Activated T-helper 17 cell treated with anti-CD3 and anti-CD28 coated beads, Interleukin-2, amount 50 U/mL, for 72 hours (primary cell): ENCODE results near the gene IL1R2. TPM values are rescaled to one million over a fixed set of nuclear protein-coding genes. Genes with fewer than 3 reads are reported as not detected.
"Not testable (repeated sequence)": the region's sequence is repeated elsewhere in the genome, so short reads cannot be mapped to it uniquely, and the experiment has no call there.

ENCODE experiments used
- ATAC-seq: fragments of 150-1000 bp; cut with Tn5 transposase; replicated peaks from 2 replicates; pipeline ENCODE4 v1.10.0; 2021; ENCODE audit warnings: mild to moderate bottlenecking, moderate library complexity
- H3K27ac Mint-ChIP-seq: one replicate; pipeline ENCODE4 v1.8.0; 2022; ENCODE audit warnings: mixed read lengths
- H3K27me3 Mint-ChIP-seq: one replicate; pipeline ENCODE4 v1.8.0; 2022; ENCODE audit warnings: mixed read lengths
- H3K36me3 Mint-ChIP-seq: one replicate; pipeline ENCODE4 v1.8.0; 2022; ENCODE audit warnings: low read depth, mild to moderate bottlenecking, mixed read lengths
- H3K4me1 Mint-ChIP-seq: one replicate; pipeline ENCODE4 v1.8.0; 2022; ENCODE audit warnings: mixed read lengths
- H3K4me3 Mint-ChIP-seq: one replicate; pipeline ENCODE4 v1.8.0; 2022; ENCODE audit warnings: mild to moderate bottlenecking, mixed read lengths
- H3K9me3 Mint-ChIP-seq: one replicate; pipeline ENCODE4 v1.8.0; 2022; ENCODE audit warnings: mixed read lengths
- total RNA-seq, 2 donors: library from RNA; stranded (reverse); gene quantifications; one replicate each; pipeline ENCODE4 v1.2.3, GENCODE V29; 2022

The IL1R2 gene
- total RNA-seq, 2 donors from 2014 or later = 55.8 to 97.6 TPM

DNA sequence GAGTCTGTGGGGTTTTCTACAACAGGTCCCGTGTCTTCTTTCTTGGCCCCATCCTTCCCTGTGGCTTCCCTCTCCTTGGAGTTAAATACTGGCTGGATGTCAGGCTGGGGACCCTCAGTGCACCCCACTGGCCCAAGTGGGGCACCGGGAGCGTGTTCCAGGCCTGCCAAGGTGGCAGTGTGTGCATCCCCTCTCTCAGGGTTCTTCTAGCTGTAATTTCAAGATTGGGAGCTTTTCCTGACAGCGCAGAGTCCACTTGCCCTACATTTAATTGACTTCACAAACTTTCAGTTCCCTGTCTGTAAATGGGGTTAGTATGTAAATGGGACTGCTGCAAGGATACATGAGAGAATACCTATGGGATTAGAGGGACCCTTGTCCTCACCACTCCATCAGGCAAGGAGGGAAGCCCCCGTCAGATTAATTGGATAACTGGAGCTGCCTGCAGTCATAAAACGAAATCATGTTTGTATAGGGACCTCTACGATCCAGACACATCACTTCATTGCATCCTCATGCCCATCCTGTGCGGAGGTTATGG is 66.6 kb downstream of the IL1R2 start:
- Mint-ChIP-seq H3K4me3 (peak overlapping the region; percentile 55), H3K27ac (peak overlapping the region; percentile 73), H3K4me1 (peaks cover 27% of the 10 kb centered on the region), H3K9me3 (no peaks in the 10 kb centered on the region), H3K36me3 (peaks cover 6% of the 10 kb centered on the region), H3K27me3 (no peaks in the 10 kb centered on the region)
- ATAC-seq = no peak

DNA sequence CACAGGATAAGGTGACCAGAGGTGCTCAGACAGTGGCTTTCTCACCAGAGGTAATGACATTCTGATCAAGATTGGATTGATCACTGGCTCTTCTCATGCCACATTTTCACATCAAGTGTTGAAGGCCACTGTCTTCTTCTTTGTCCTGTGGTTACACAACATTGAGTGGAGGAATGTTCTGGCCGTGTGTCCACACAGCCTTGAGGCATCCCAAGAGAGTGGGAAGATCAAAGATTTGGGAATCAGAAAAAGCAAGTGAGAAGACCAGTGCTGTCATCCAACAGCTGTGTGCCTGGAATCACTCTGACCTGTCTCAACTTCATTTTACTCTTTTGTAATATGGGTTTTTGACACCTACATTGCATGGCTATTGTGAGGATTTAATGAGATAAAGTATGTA is 67.4 kb downstream of the IL1R2 start:
- H3K36me3 Mint-ChIP-seq = peaks cover 6% of the 10 kb centered on the region
- H3K27ac Mint-ChIP-seq = peak overlapping the region; percentile 73
- no peak for ATAC-seq
- H3K4me3 Mint-ChIP-seq = no peak overlapping the region
- H3K27me3 Mint-ChIP-seq = no peaks in the 10 kb centered on the region
- H3K9me3 Mint-ChIP-seq = no peaks in the 10 kb centered on the region
- H3K4me1 Mint-ChIP-seq = peaks cover 30% of the 10 kb centered on the region

DNA sequence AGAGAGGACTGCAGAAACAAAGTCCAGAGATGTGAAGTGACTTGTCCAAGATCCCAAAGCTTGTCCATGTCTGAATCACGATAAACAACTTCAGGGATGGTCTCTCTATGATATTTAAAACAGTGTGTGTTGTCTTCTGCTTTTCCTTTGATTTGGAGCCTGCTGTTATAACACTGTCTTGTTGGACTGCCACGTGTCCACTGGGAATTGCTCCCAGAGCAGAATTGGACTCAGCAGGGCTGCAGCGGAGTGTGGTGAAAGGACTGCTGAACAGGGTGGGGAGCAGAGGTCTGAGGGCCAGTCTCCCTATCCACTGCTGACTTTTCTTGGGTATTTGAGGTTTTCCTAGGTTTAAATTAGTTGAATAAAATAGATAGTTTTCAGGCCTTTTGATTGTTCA is 68.3 kb downstream of the IL1R2 start:
- ATAC-seq = no peak
- H3K36me3 Mint-ChIP-seq = peaks cover 6% of the 10 kb centered on the region
- H3K4me1 Mint-ChIP-seq = peaks cover 35% of the 10 kb centered on the region

DNA sequence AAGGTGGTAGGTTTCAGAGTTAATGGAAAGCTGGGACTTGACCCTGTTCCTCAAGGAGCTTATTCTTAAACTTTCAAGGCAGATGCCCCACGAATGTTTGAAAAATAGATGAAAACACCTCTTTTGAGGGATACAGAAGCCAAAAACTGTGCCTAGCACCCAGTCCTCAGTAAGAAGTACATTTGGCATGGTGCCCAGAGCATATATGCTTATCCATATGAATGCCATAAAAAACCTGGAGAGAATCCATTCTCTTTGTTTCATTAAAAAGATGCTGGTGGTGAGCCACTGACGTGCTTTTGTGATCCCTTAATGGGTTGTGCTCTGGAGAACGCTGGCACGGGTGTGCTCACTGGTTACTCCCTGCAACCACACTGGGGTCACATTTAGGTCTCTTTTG is 69.0 kb downstream of the IL1R2 start:
- no peak for ATAC-seq
- Mint-ChIP-seq H3K36me3 (peaks cover 6% of the 10 kb centered on the region), H3K4me3 (no peak overlapping the region)

More for the DNA sequence above, 68.3 kb downstream of the IL1R2 start:
- Mint-ChIP-seq H3K4me3 (no peak overlapping the region), H3K9me3 (no peaks in the 10 kb centered on the region), H3K27me3 (no peaks in the 10 kb centered on the region), H3K27ac (no peak overlapping the region)

DNA sequence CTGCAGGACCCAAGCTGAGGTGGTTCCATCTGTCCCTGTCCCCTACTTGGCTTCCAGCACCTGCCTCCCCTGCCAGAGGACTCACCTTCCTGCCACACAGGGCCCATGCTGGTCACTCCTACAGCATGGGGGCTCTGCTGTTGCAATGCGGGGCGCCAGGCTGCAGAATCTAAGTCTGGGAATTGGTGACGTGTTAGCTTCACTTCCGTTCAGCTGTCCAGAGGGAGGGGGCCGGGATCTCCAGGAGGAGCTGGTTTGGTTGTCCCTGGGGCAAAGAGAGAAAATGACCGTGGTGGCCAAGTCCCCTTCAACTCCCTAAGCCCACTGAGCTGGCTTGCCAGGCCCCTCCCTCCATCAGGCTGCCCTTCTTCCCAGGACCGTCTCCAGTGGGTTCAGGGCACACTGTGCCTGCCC is 69.5 kb downstream of the IL1R2 start:
- Mint-ChIP-seq H3K36me3 (peaks cover 6% of the 10 kb centered on the region), H3K4me1 (peaks cover 38% of the 10 kb centered on the region), H3K27ac (no peak overlapping the region), H3K4me3 (no peak overlapping the region), H3K27me3 (no peaks in the 10 kb centered on the region), H3K9me3 (peaks cover 4% of the 10 kb centered on the region)
- no peak for ATAC-seq

More for the DNA sequence above, 69.0 kb downstream of the IL1R2 start:
- H3K4me1 Mint-ChIP-seq = peaks cover 33% of the 10 kb centered on the region
- H3K9me3 Mint-ChIP-seq = no peaks in the 10 kb centered on the region
- peak overlapping the region; percentile 41 for H3K27ac Mint-ChIP-seq
- no peaks in the 10 kb centered on the region for H3K27me3 Mint-ChIP-seq

DNA sequence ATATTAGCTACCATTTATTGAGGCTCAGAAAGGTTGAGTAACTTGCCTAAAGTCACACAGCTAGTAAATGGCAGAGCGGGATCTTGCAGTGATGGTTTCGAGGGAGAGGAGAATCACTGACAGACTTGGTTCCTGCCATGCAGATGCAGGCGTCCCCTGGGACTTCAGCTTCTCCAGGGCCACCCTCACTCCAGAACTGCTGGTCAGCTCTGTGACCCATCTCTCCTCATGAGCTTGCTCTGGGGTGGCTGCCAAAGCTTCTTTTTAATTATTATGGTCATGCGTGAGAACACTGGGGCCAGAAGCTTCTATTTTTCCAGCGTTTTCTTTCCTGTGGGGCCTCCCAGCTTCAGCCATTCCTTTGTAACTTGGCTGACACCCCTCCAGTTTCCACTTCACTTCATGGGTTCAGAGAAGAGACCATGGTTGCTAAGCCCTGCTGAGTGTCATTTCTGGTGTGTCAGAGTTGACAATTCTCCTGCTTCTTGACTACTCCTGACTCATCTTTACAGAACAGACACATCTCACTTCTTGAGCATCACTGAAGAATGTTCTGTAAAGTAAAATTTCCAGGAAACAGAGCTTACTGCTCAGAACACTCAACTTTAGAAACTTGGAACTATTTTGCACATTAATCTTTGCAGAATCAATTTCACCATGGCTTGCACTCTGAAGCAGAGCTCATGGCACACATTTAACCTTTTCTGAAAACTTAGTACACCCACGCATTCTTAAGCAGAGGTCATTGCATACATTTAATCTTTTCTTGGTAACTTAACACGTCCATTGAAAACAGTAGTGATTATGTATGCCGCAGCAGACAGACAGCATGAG is 70.4 kb downstream of the IL1R2 start:
- Mint-ChIP-seq H3K27me3 (no peaks in the 10 kb centered on the region), H3K4me1 (peaks cover 41% of the 10 kb centered on the region), H3K4me3 (peak overlapping the region; percentile 54), H3K36me3 (peaks cover 6% of the 10 kb centered on the region), H3K9me3 (peaks cover 6% of the 10 kb centered on the region), H3K27ac (peak overlapping the region; percentile 92)
- peak; percentile 88 for ATAC-seq

DNA sequence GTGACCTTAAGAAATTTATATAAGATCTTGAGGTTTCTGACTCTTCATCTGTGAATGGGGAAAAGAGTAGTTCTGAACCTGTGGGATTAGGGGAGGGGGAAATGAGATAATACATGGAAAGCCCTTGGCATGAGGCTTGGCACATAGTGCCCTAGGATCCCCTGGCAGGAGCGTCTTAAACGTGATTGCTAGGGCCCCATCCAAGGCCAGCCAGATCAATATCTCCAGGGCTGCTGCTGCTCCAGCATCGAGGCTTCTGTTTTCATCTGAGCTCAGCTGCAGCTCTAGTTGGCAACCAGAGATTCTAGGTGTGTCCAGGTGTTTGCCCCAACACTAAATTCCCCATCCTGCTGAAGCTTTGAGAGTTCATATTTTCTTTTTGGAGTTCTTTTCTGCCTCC is 71.0 kb downstream of the IL1R2 start:
- ATAC-seq = no peak
- H3K4me1 Mint-ChIP-seq = peaks cover 37% of the 10 kb centered on the region
- no peaks in the 10 kb centered on the region for H3K27me3 Mint-ChIP-seq
- H3K4me3 Mint-ChIP-seq = peak overlapping the region; percentile 54
- peak overlapping the region; percentile 92 for H3K27ac Mint-ChIP-seq
- H3K36me3 Mint-ChIP-seq = peaks cover 6% of the 10 kb centered on the region
- H3K9me3 Mint-ChIP-seq = peaks cover 6% of the 10 kb centered on the region

DNA sequence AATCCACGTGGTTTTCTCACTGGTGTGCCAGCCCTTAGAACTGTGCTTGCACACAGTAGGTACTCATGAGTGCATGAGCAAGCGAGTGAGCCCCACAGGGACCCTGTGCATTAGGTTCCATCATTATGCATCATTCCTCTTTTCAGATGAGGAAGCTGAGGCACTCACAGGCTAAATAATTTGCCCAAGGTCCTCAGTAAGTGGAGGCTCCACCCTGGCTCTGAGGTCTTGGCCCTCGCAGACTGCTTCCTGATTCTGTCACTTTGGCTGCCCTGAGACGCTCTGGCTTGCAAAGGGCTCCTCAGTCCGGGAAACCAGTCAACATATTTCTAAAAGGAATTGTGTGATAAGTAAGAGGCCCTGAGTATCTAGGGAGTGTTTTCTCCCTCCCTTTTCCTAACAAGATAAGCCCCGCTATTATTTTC is 71.7 kb downstream of the IL1R2 start:
- Mint-ChIP-seq H3K4me3 (peak overlapping the region; percentile 54), H3K27ac (peak overlapping the region; percentile 92), H3K4me1 (peaks cover 36% of the 10 kb centered on the region), H3K27me3 (no peaks in the 10 kb centered on the region), H3K36me3 (peaks cover 6% of the 10 kb centered on the region), H3K9me3 (peaks cover 6% of the 10 kb centered on the region)
- ATAC-seq = no peak

DNA sequence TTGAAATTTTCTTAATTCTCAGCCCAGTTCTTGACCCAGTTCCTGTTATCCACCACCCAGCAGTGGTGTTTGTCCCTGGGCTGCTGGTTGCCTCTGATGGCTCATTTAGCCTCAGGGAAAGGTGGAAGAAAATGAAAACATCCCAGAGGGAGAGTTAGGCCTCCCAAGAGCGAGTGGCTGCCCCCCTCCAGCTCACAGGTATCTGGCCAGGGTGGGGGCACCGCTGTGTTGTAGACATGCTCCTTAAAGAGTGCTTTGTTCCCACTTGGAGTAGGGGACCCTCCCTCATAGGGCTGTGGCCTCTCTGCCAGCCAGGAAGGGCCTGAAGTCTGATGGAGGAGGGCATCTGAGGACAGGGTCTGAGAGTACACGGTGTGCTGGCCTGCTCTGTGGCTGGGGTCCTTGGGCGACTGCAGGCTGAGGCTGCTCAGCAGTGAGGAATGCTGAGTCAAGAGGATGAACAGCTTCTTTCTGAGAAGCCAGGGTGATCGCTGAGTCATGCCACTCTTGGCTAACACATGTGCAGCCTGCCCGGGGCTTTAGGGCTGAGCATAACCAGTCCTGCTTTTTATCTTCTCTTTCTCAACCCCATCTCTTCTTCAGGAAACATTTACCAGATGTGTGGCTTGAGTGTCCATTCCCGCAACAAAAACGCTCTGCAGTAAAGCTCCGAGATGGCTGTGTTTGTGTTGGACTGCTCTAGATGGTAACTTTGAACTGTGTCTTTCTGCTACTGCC is 72.3 kb downstream of the IL1R2 start:
- Mint-ChIP-seq H3K4me1 (peaks cover 36% of the 10 kb centered on the region), H3K36me3 (peaks cover 6% of the 10 kb centered on the region), H3K27ac (peak overlapping the region; percentile 92), H3K4me3 (peak overlapping the region; percentile 54), H3K9me3 (peaks cover 6% of the 10 kb centered on the region), H3K27me3 (no peaks in the 10 kb centered on the region)
- peak; percentile 47 for ATAC-seq

DNA sequence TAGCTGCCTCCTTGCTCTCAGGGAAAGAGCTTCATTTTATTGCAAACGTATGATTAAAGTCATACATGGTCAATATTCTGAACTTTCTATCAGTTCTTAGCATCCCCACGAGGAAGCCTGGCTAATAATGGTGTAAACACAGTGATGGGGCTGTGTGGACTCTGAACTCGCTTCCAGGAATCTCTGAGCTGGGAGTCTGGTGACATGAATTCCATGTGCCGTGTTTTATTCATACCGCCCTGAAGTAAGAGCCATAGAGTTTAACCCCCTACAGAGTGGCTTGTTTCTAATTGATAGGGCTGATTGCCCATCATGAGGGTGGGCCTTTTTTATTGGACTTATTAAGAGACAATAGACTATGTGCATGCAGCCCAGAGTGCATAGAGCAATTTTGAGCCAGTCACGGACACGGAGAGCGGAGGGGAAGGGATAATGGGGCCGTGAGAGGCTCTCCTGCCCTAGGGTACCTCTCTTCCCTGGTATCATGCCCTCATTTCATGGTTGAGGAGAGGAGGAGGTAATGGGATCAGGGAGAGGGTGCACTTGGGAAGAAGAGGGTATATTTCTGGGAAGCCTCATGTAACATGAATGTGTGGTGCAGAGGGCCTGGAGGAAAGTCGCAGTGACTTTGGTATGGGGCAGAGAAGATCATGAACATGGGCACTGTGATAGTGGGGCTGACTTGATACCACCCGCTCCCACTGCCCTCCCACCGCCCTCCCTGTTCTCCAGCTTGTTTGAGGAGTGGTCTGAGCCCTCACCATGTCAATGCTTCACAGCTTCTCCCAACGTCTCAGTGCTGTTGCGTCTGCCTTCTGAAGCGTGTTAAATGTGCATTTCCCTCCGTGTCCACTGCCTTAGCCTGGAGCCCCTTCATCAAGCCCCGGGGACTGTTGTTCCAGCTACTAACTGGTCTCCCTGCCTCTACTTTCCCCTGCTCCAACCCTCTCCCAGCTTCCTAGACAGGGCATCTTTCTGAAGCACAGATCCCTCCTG is 73.2 kb downstream of the IL1R2 start:
- no peak for ATAC-seq
- H3K27ac Mint-ChIP-seq = peak overlapping the region; percentile 92
- peaks cover 6% of the 10 kb centered on the region for H3K9me3 Mint-ChIP-seq
- peak overlapping the region; percentile 54 for H3K4me3 Mint-ChIP-seq
- peaks cover 36% of the 10 kb centered on the region for H3K4me1 Mint-ChIP-seq
- H3K36me3 Mint-ChIP-seq = peaks cover 6% of the 10 kb centered on the region
- H3K27me3 Mint-ChIP-seq = no peaks in the 10 kb centered on the region

DNA sequence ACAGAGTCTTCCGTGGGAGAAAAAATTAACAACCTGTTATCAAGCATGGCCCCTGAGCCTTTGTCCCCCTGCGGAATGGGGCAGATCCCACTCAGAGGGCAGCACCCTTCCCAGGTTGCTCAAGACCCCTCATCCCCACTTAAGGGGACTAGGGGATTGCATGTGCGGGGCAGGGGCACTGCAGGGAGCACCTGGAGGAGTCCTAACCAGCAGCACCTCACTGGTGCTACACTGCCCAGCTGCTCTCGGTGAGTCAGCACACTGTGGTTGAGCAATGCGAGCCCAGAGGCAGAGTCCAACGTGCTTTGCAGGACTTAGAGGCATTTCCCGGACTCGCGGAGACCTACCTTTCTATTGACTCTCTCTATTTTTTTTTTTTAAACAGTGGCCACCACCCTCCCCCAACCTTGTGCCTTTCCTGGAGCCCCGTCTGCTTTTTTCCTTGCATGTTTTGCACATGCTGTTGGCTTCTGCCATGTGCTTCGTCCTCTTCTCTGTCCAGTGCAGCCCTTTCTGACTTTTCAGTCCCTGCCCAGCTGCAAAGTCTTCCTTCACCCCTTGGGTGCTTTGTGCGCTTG is 74.0 kb downstream of the IL1R2 start:
- Mint-ChIP-seq H3K9me3 (peaks cover 6% of the 10 kb centered on the region), H3K27ac (no peak overlapping the region), H3K4me1 (peaks cover 36% of the 10 kb centered on the region), H3K27me3 (no peaks in the 10 kb centered on the region), H3K4me3 (peak overlapping the region; percentile 54), H3K36me3 (peaks cover 6% of the 10 kb centered on the region)
- no peak for ATAC-seq

DNA sequence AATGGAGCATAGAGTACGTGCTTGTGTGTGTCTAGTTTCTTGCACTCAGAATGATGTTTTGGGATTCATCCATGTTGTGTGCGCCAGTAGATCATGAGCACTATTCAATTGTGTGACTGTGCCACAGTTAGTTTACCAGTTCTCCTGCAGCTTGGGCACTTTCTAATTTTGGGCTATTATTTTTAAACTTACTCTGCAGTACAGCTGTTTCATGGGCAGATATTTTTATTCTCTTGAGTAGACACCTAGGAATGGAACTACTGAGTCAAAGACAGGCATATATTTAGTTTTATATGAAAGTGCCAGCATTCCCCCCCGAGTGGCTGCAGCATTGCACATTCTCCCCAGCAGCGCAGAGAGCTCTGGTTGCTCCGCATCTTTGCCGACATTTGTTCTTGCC is 74.8 kb downstream of the IL1R2 start:
- H3K9me3 Mint-ChIP-seq = peaks cover 6% of the 10 kb centered on the region
- H3K36me3 Mint-ChIP-seq = peaks cover 6% of the 10 kb centered on the region
- ATAC-seq = no peak
- peak overlapping the region; percentile 54 for H3K4me3 Mint-ChIP-seq
- no peaks in the 10 kb centered on the region for H3K27me3 Mint-ChIP-seq
- H3K27ac Mint-ChIP-seq = no peak overlapping the region
- peaks cover 36% of the 10 kb centered on the region for H3K4me1 Mint-ChIP-seq

DNA sequence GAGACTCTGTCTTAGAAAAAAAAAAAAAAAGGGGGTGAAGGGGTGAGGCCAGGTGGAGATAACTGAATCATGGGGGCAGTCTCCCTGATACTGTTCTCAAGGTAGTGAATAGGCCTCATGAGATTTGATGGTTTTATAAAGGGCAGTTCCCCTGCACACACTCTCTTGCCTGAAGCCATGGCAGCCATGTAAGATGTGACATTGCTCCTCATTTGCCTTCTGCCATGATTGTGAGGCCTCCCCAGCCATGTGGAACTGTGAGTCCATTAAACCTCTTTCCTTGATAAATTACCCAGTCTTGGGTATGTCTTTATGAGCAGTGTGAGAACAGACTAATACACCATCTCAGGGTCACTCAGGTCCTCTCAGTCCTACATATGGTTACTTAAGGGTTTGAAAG is 76.4 kb downstream of the IL1R2 start:
- H3K9me3 Mint-ChIP-seq, H3K4me3 Mint-ChIP-seq, H3K27me3 Mint-ChIP-seq, H3K36me3 Mint-ChIP-seq, H3K27ac Mint-ChIP-seq, ATAC-seq: not testable (repeated sequence)
- H3K4me1 Mint-ChIP-seq = peaks cover 24% of the 10 kb centered on the region
